Astrocyte of the spinal cord (primary cell): ENCODE data around the gene GFOD1.

Experiments
- DNase-seq: peaks from one replicate; pipeline ENCODE4 v3.0.0; 2011; ENCODE audit warnings: low read depth, low spot score
- H3K4me3 ChIP-seq: 2 replicates; pipeline ENCODE4 v1.5.1; 2011; ENCODE audit warnings: low read depth, mild to moderate bottlenecking, low read length, moderate library complexity
- CTCF ChIP-seq: IDR thresholded peaks from 2 replicates; pipeline ENCODE4 v1.5.1; 2012; ENCODE audit warnings: low read depth, mild to moderate bottlenecking, low read length, inconsistent platforms
- in situ Hi-C: cut with HindIII; loops from 2 replicates; pipeline ENCODE4 v1.10.0; 2017; ENCODE audit warnings: low sequenced_read_pairs

GFOD1 gene

GRCh38 chr6:13439644-13440043, 47.8 kb downstream of the GFOD1 start:
- no peak for TF ChIP-seq CTCF
- H3K4me3 ChIP-seq = no peak overlapping the region
- DNase-seq = no peak
- in situ Hi-C loops = no loop called here

- H3K4me3 ChIP-seq = no peak overlapping the region
- in situ Hi-C loops = no loop called here
- no peak for DNase-seq
- no peak for TF ChIP-seq CTCF
These were observed 49.3 kb downstream of the GFOD1 start for GRCh38 chr6:13438126-13438525.

- no peak for TF ChIP-seq CTCF
- no peak for DNase-seq
- in situ Hi-C loops = no loop called here
- no peak overlapping the region for H3K4me3 ChIP-seq
These were observed 50.0 kb downstream of the GFOD1 start for GRCh38 chr6:13437218-13437996.

- H3K4me3 ChIP-seq = no peak overlapping the region
- in situ Hi-C loops = no loop called here
- no peak for DNase-seq
- TF ChIP-seq CTCF = no peak
These were observed 50.8 kb downstream of the GFOD1 start for GRCh38 chr6:13436399-13437217.

- in situ Hi-C loops = no loop called here
These were observed 51.7 kb downstream of the GFOD1 start for GRCh38 chr6:13435477-13436246.

More at GRCh38 chr6:13435477-13436246, 51.7 kb downstream of the GFOD1 start:
- no peak for DNase-seq
- H3K4me3 ChIP-seq = no peak overlapping the region
- no peak for TF ChIP-seq CTCF
